Measurements from ENCODE around the gene LAIR2.
"Not testable (repeated sequence)": the region's sequence is repeated elsewhere in the genome, so short reads cannot be mapped to it uniquely, and the experiment has no call there.

LAIR2 gene

DNA sequence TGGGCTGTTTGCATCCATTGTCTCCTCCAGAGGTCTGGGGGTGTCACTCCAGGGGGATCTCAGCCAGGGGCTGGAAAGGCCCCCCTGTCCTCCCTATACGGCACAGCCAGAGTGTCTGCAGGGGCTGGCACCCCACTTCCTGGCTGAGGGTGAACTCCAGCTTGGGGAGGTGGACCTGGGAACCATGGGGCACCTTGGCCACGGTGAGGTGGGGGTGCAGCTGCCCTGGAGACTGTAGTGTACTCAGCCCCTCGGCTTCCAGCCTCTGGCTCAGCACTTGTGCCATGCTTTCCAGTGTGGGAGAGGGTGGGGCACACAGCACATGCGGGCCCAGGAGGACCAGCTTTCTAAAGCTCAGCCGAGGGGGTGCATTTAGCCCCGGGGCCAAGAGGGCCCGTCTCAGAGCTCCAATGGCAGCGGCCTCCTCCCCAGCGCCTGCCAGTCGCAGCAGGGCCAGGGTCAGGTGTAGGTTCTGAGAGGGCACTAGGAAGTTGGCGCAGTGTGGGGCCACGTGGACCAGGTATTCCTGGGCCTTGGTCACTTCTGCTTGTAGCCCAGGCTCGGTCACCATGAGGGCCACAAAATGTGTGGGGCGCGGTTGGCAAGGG is 40.5 kb upstream of the LAIR2 start:
- H3K9me3 Mint-ChIP-seq = no peaks in the 10 kb centered on the region
- H3K4me1 Mint-ChIP-seq (ENCODE audit: low read depth) = peaks cover 34% of the 10 kb centered on the region
- H3K27ac Mint-ChIP-seq = peak overlapping the region; percentile 78
- peaks cover 4% of the 10 kb centered on the region for H3K27me3 Mint-ChIP-seq
- H3K36me3 Mint-ChIP-seq (ENCODE audit: low read depth) = peaks cover 30% of the 10 kb centered on the region
- peak overlapping the region; percentile 72 for H3K4me3 Mint-ChIP-seq

DNA sequence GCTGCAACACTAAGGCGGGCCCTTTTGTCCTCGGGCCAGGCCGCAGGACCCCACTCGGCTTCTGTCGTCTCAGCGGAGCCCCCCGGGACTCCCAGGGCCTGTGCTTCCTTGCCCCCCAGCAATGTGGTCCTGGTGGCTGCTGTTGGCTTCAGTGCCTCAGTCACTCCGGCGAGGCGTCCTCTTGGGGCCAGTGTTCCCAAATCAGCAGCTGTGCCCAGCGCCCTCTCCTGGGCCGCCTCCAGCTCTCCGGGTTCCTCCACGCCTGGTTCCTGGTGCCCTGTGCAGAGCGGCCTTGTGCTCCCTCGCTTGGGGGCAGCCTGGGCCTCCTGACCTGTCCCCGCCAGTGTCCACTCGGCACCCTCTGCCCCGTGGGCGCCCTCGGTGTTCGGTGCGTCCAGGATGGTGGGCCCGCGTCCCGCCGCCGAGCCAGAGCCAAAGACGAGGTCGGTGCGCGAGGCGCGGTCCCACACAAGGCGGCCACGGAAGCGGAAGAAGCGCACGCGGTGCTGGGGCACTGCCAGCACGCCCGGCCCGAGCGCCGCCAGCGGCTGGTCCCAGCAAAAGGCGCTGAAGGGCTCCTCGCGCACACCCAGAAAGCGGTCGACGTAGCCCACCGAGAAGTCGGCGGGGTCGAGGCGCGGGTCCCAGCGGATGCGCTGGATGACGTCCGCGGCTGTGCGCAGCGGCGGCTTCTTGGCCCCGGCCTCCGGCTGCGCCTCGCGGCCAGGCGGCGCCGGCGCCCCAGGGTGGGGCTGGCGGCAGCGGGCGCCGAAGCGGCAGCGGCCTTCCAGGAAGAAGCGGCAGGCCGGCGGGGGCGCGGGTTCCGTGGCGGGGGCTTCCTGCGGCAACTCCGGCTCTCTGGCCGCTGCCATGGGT is 39.7 kb upstream of the LAIR2 start:
- Mint-ChIP-seq H3K27me3 (peaks cover 6% of the 10 kb centered on the region), H3K27ac (peak overlapping the region; percentile 78), H3K9me3 (no peaks in the 10 kb centered on the region), H3K4me3 (peak overlapping the region; percentile 86), H3K36me3 (ENCODE audit: low read depth) (peaks cover 27% of the 10 kb centered on the region), H3K4me1 (ENCODE audit: low read depth) (peaks cover 34% of the 10 kb centered on the region)

GRCh38 chr19:54463531-54464043 is 39.0 kb upstream of the LAIR2 start, which contains the start of gene LENG9:
LENG9 (minus strand) TSS chr19:54463778; CDS start chr19:54463526, 252 bp downstream.
- peak within 1 kb of the TSS; percentile 95 for H3K27ac Mint-ChIP-seq
- H3K4me1 Mint-ChIP-seq (ENCODE audit: low read depth) = peaks cover 32% of the 10 kb centered on the region
- peaks cover 13% of the 10 kb centered on the region for H3K27me3 Mint-ChIP-seq
- H3K4me3 Mint-ChIP-seq = peak within 1 kb of the TSS; percentile 86
- no peaks in the 10 kb centered on the region for H3K9me3 Mint-ChIP-seq
- peaks cover 21% of the 10 kb centered on the region for H3K36me3 Mint-ChIP-seq (ENCODE audit: low read depth)

DNA sequence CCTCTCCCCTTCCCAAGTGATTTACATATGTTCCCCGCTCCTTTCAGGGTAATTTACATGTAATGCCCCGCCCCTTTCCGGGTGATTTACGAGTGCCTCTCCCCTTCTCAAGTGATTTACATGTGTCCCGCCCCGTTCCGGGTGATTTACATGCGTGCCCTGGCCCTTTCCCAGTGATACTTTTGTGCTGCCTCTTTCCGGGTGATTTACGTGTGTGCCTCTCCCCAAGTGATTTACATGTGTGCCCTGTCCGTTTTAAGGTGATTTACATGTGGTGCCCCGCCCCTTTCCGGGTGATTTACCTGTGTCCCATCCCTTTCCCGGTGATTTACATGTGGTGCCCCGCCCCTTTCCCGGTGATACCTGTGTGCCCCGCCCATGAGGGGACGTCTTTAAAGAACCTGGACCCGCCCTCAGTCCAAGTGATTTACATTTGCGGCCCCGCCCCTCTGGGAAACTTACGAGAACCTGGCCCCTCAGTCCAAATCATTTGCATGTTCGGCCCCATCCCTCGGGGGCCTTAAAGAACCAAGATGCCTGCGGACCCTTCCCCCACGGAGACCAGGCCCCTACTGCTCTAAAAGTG is 38.5 kb upstream of the LAIR2 start:
- Mint-ChIP-seq H3K27ac (peak overlapping the region; percentile 95), H3K4me3 (peak overlapping the region; percentile 86), H3K4me1 (ENCODE audit: low read depth) (peaks cover 27% of the 10 kb centered on the region), H3K36me3 (ENCODE audit: low read depth) (peaks cover 15% of the 10 kb centered on the region), H3K27me3 (peaks cover 14% of the 10 kb centered on the region), H3K9me3 (no peaks in the 10 kb centered on the region)

DNA sequence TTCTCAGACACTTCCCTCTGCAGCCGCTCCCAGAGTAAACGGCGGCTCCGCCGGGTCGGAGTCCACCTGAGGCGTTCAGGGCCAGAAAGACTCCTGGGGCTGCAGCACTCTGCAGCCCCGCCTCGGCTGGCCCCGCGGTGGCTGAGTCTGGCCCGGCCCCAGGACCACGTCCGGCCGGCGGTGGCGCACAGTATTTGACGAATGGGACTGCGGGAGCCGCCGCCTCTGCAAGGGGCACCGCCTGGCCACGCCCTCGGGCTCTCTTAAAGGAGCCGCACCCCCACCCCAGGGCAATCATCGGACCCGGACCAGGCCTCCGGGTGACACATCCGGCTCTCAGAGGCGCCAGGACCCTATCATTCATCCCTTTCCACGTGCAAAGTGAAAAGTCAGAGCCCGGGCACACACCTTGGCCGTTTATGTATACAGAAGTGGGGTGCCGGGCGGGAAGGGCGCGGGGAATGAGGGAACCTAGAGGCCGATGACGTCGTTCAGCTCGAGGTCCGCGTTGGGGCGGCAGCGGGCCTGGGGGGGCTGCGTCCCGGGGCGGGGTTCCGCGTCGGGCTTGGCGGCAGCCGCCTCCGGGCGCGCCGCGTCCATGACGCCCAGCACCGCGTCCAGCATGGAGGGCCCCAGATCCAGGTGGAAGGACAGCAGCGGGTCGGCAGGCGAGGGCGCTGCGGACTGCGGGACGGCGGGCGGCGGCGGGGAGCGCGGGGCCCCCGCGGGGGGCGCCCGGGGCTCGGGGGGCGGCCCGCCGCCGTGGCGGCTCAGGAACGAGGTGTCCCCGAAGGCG is 37.8 kb upstream of the LAIR2 start:
- peak overlapping the region; percentile 86 for H3K4me3 Mint-ChIP-seq
- H3K27me3 Mint-ChIP-seq = peaks cover 20% of the 10 kb centered on the region
- no peaks in the 10 kb centered on the region for H3K9me3 Mint-ChIP-seq
- peaks cover 22% of the 10 kb centered on the region for H3K4me1 Mint-ChIP-seq (ENCODE audit: low read depth)
- H3K27ac Mint-ChIP-seq = peak overlapping the region; percentile 95
- H3K36me3 Mint-ChIP-seq (ENCODE audit: low read depth) = peaks cover 10% of the 10 kb centered on the region

- no peak overlapping the region for H3K27ac Mint-ChIP-seq
- peaks cover 27% of the 10 kb centered on the region for H3K27me3 Mint-ChIP-seq
- peaks cover 9% of the 10 kb centered on the region for H3K36me3 Mint-ChIP-seq (ENCODE audit: low read depth)
- H3K9me3 Mint-ChIP-seq = no peaks in the 10 kb centered on the region
- H3K4me3 Mint-ChIP-seq = peak overlapping the region; percentile 39
- peaks cover 28% of the 10 kb centered on the region for H3K4me1 Mint-ChIP-seq (ENCODE audit: low read depth)
Observed at GRCh38 chr19:54465426-54466109, 37.1 kb upstream of the LAIR2 start.

DNA sequence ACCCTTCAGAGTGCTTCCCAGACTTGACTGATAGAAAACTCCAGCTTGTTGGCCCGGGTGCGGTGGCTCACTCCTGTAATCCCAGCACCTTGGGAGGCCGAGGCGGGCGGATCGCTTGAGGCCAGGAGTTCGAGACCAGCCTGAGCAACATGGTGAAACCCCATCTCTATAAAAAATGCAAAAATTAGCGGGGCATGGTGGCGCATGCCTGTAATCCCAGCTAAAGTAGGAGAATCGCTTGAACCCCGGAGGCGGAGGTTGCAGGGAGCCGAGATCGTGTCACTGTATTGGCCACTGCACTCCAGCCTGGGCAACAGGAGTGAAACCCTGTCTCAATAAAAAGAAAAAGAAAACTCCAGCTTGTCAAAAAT is 36.5 kb upstream of the LAIR2 start:
- not testable (repeated sequence) for H3K36me3 Mint-ChIP-seq (ENCODE audit: low read depth); H3K9me3 Mint-ChIP-seq; H3K27ac Mint-ChIP-seq
- peaks cover 32% of the 10 kb centered on the region for H3K27me3 Mint-ChIP-seq
- peak overlapping the region; percentile 39 for H3K4me3 Mint-ChIP-seq
- peaks cover 33% of the 10 kb centered on the region for H3K4me1 Mint-ChIP-seq (ENCODE audit: low read depth)

- H3K27me3 Mint-ChIP-seq = peaks cover 45% of the 10 kb centered on the region
- H3K36me3 Mint-ChIP-seq (ENCODE audit: low read depth) = no peaks in the 10 kb centered on the region
- H3K27ac Mint-ChIP-seq = no peak overlapping the region
Observed at GRCh38 chr19:54469496-54469934, 33.1 kb upstream of the LAIR2 start.

DNA sequence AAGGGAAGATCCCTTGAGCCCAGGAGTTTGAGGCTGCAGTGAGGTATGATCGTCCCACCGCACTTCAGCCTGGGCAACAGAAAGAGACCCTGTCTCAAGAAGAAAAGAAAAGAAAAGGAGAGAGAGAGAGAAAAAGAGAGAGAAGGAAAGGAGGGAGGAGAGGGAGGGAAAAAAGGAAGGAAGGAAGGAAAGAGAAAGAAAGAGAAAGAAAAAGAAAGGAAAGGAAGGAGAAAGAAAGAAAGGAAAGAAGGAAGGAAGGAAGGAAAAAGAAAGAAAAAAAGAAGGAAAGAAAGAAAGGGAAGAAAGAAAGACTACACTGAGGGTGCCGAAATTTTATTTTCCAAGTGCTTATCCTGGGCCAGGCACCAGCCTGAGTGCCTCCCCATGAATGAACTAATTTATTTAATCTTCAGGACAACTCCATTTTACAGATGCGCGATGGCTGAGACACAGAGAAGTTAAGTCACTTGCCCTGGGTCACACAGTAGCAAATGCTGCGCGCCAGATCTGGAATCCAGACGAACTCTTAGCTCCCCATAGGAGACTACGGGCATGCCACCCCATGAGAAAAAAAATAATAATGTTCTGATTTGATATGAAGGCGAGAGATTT is 32.2 kb upstream of the LAIR2 start:
- Mint-ChIP-seq H3K9me3 (no peaks in the 10 kb centered on the region), H3K36me3 (ENCODE audit: low read depth) (no peaks in the 10 kb centered on the region), H3K4me3 (no peak overlapping the region), H3K27ac (peak overlapping the region; percentile 2), H3K4me1 (ENCODE audit: low read depth) (peaks cover 15% of the 10 kb centered on the region), H3K27me3 (peaks cover 50% of the 10 kb centered on the region)

More at GRCh38 chr19:54469496-54469934, 33.1 kb upstream of the LAIR2 start:
- peaks cover 18% of the 10 kb centered on the region for H3K4me1 Mint-ChIP-seq (ENCODE audit: low read depth)
- H3K4me3 Mint-ChIP-seq = no peak overlapping the region
- no peaks in the 10 kb centered on the region for H3K9me3 Mint-ChIP-seq

DNA sequence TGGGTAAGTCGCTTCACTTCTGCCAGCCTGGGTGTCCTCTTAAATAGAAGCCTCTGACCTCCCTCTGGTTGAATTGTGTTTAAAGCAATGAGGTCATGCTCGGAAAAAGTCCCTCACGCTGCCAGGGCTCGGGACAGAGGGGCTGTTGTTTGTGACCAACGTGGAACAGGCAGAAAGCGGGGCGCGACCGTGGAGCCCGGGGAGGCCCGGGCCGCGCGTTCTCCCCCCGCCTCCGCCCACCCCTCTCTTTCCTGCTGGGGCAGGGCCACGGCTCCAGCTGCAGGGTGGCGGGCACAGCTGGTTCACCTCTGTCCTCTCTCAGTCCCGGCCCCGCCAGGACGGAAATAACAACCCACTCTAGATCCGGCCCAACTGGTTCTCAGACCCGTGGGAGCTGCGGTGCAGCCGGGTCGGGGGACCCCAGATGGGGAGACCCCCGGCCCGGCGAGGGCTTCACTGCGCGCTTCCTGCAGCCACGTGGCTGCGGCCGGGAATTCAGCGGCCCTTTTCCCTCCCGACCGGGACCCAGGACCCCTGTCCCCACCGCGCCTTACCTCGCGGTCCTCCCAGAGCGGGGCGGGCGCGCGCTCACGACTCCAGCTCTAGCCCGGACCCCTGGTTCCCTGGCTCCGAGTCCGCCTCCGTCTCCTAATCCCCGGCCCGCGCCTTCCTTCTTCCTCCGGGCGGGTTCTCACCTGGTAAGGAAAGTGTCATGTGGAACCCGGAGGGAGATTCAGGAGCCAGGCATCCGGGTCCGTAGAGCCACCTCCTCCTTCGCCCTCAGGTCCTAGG is 31.4 kb upstream of the LAIR2 start:
- Mint-ChIP-seq H3K27ac (no peak overlapping the region), H3K27me3 (peaks cover 46% of the 10 kb centered on the region), H3K4me3 (no peak overlapping the region), H3K36me3 (ENCODE audit: low read depth) (no peaks in the 10 kb centered on the region), H3K4me1 (ENCODE audit: low read depth) (peaks cover 15% of the 10 kb centered on the region), H3K9me3 (no peaks in the 10 kb centered on the region)

DNA sequence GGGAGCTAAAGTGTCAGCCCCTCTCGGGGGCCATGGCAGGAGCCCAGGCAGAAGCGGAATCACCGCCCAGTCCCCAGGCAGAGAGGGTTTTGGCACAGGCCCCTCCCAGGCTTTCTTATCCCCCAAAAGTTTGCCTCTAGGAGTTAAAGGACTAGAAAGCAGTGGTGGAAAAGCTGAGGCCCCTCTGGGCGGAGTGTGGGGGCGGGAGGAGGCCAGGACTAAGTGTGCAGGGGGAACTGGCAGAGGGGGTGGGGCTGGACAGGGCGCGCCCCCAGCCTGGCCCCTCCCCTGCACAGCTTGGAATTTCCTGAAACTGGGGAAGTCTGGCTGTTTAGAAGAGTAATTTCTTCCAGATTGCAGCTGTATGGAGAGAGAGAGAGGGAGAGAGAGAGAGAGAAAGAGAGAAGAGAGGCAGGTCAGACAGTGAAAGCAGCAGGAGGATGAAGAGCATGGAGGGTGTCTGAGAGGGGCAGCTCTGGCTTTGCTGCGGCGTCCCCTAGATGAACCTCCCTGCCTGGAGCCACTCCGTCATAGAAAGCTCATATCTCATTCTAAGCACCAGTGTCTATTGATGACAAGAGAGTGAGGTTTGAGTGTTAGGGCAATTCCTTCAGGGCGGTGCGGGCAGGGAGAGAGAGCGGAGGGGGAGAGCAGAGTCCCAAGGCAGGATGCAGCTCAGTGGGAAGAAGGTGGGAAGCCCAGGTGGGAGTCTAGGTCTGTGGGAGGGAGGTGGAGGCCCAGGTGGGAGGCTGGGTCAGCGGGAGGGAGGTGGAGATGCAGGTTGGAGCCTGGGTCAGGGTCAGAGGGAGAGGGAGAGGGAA is 29.4 kb upstream of the LAIR2 start, which contains the start of gene CDC42EP5:
Gene CDC42EP5 (minus strand): TSS at position 226 of the 821 bp plus-strand sequence. CDS start 7,749 bp downstream, outside the sequence.
- Mint-ChIP-seq H3K9me3 (no peaks in the 10 kb centered on the region), H3K4me3 (peak within 1 kb of the TSS; percentile 20), H3K36me3 (ENCODE audit: low read depth) (no peaks in the 10 kb centered on the region), H3K4me1 (ENCODE audit: low read depth) (peaks cover 15% of the 10 kb centered on the region), H3K27me3 (peaks cover 53% of the 10 kb centered on the region), H3K27ac (no peak within 1 kb of the TSS)

- Mint-ChIP-seq H3K27ac (no peak overlapping the region), H3K4me3 (no peak overlapping the region), H3K27me3 (peaks cover 54% of the 10 kb centered on the region), H3K9me3 (no peaks in the 10 kb centered on the region), H3K36me3 (ENCODE audit: low read depth) (no peaks in the 10 kb centered on the region), H3K4me1 (ENCODE audit: low read depth) (peaks cover 15% of the 10 kb centered on the region)
Observed at GRCh38 chr19:54473892-54474372, 28.7 kb upstream of the LAIR2 start.
